K562 (cell line): ENCODE results near the gene GIPC3. TPM values are rescaled to one million over a fixed set of nuclear protein-coding genes. Genes with fewer than 3 reads are reported as not detected.

Source experiments
- CHCHD3 ChIP-seq: fragments of 250-450 bp; sonication (Bioruptor Pico); IDR thresholded peaks from 2 replicates; pipeline ENCODE4 v2.1.2; 2022; ENCODE audit warnings: mild to moderate bottlenecking
- DACH1 ChIP-seq: fragments of 450-650 bp; IDR thresholded peaks from 2 replicates; pipeline ENCODE4 v1.6.1; 2018; ENCODE audit not compliant: partially characterized antibody
- FOXK1 ChIP-seq: sonication (generic); formaldehyde crosslinking; IDR thresholded peaks from 2 replicates; pipeline ENCODE4 v1.8.0; 2022; ENCODE audit warnings: missing genetic modification reagents, mild to moderate bottlenecking, borderline replicate concordance
- GATAD2A ChIP-seq: fragments of 450-650 bp; IDR thresholded peaks from 2 replicates; pipeline ENCODE4 v1.6.1; 2017
- HMG20A ChIP-seq: fragments of 450-650 bp; formaldehyde crosslinking; conservative IDR thresholded peaks from 2 replicates; pipeline ENCODE4 v1.4.0; 2020; ENCODE audit warnings: mild to moderate bottlenecking, mixed read lengths
- HSF4 ChIP-seq: fragments of 250-450 bp; sonication (Bioruptor Pico); IDR thresholded peaks from 2 replicates; pipeline ENCODE4 v2.1.2; 2022; ENCODE audit warnings: mild to moderate bottlenecking, moderate library complexity, borderline replicate concordance
- MAFG ChIP-seq: fragments of 450-650 bp; conservative IDR thresholded peaks from 2 replicates; pipeline ENCODE4 v1.6.1; 2016; ENCODE audit warnings: missing genetic modification characterization, missing compliant biosample characterization
- PATZ1 ChIP-seq: fragments of 250-450 bp; sonication (Bioruptor Pico); IDR thresholded peaks from 2 replicates; pipeline ENCODE4 v1.5.0; 2020; ENCODE audit warnings: mild to moderate bottlenecking, borderline replicate concordance
- POLR2B ChIP-seq: fragments of 450-650 bp; IDR thresholded peaks from 2 replicates; pipeline ENCODE4 v1.6.1; 2018; ENCODE audit warnings: low read depth; ENCODE audit not compliant: partially characterized antibody
- RAD21 ChIP-seq, 2 experiments: fragments of 250-450 bp in 1 of 2; fragments of 450-650 bp in 1 of 2; sonication (Bioruptor Pico) in 1 of 2; formaldehyde crosslinking in 1 of 2; IDR thresholded peaks in 1 of 2; conservative IDR thresholded peaks in 1 of 2; 2 replicates each; pipeline versions ENCODE4 v1.4.0 to v1.8.0; 2020 to 2022; ENCODE audit warnings: mild to moderate bottlenecking in 2 of 2, moderate library complexity in 1 of 2
- SRSF3 ChIP-seq: fragments of 200-400 bp; formaldehyde crosslinking; IDR thresholded peaks from 2 replicates; pipeline ENCODE4 v1.6.1; 2016; ENCODE audit warnings: mild to moderate bottlenecking, low read length, moderate library complexity; ENCODE audit not compliant: insufficient read depth
- TCF7L2 ChIP-seq: fragments of 150-350 bp; IDR thresholded peaks from 2 replicates; pipeline ENCODE4 v1.6.1; 2016; ENCODE audit warnings: low read depth, mild to moderate bottlenecking, low read length, moderate library complexity
- U2AF2 ChIP-seq: fragments of 200-400 bp; formaldehyde crosslinking; optimal IDR thresholded peaks from 2 replicates; pipeline ENCODE3; 2017; ENCODE audit warnings: low read depth, mild to moderate bottlenecking, low read length
- ZBTB40 ChIP-seq, 2 experiments: fragments of 450-650 bp in 1 of 2; sonication (generic) in 1 of 2; formaldehyde crosslinking in 1 of 2; IDR thresholded peaks; 2 replicates each; pipeline versions ENCODE4 v1.7.1 to v1.9.0; 2016 to 2022; ENCODE audit warnings: inconsistent platforms in 1 of 2, mild to moderate bottlenecking in 1 of 2, missing genetic modification reagents in 1 of 2
- ZNF134 ChIP-seq: fragments of 250-450 bp; sonication (Bioruptor Pico); conservative IDR thresholded peaks from 2 replicates; pipeline ENCODE4 v1.4.0; 2020
- polyA plus RNA-seq, 8 experiments: library from polyadenylated mRNA; depleted of rRNA in 4 of 8; stranded (reverse) in 5 of 8; unstranded in 3 of 8; fragments of >200 nt; fragmentation: Nextera tagmentation in 2 of 8; fragmentation: Illumina TruSeq in 1 of 8; extraction: Ambion mirVana in 2 of 8; extraction: Trizol in 1 of 8; gene quantifications; 2 replicates each; pipeline versions ENCODE4 v1.2.1 to v1.2.3, GENCODE V29; 2011 to 2014; ENCODE audit warnings: inconsistent platforms in 1 of 8, missing spikeins in 1 of 8
- total RNA-seq, 7 experiments: library from RNA; depleted of rRNA in 6 of 7; stranded (reverse); fragments of >200 nt in 6 of 7; fragmentation: Illumina TruSeq in 2 of 7; extraction: Trizol in 2 of 7; gene quantifications; 2 replicates each; pipeline versions ENCODE4 v1.2.1 to v1.2.3, GENCODE V29; 2011 to 2021; ENCODE audit warnings: low replicate concordance in 1 of 7

GIPC3 gene
- total and polyA plus RNA-seq, 9 of the 15 experiments (the other 6 are each of a cell fraction or from before 2014, with no cell fraction given): 0.03 to 3.6 (median 1.5) TPM; not detected in 1

- TF ChIP-seq MAFG (tag) (no peak), GATAD2A (peak; percentile 81), ZBTB40 (IDR thresholded peaks at IDR 0.05) (peak; percentile 54; the same call in 1 of the 2 replicates), ZBTB40 (CRISPR knock-in tag; IDR thresholded peaks at IDR 0.05) (no peak), SRSF3 (no peak), PATZ1 (CRISPR knock-in tag) (no peak), POLR2B (peak; percentile 81), CHCHD3 (CRISPR knock-in tag) (no peak), HMG20A (CRISPR knock-in tag) (no peak), DACH1 (peak; percentile 99), RAD21 (CRISPR knock-in tag; conservative IDR thresholded peaks at IDR 0.05 in 1 of 2, IDR thresholded peaks at IDR 0.05 in 1 of 2) (no peak; a peak in 2 of 4 replicates), TCF7L2 (no peak), ZNF134 (CRISPR knock-in tag) (no peak; the same call in 1 of the 2 replicates), FOXK1 (0 out of 2 replicates have a peak, but pooled peaks have one; percentile 42), U2AF2 (no peak), HSF4 (no peak)
Observed at GRCh38 chr19:3626473-3627350, 41.4 kb downstream of the GIPC3 start, which contains the start of gene CACTIN (continued).
